Endothelial cell of umbilical vein (primary cell): ENCODE results near the gene ZNF202. TPM values are rescaled to one million over a fixed set of nuclear protein-coding genes. Genes with fewer than 3 reads are reported as not detected.

Experiments
- BruUV-seq: library from RNA; stranded (reverse); fragments of 400-500 nt; replicated peaks from 2 replicates; lab custom pipeline; 2021; lab: Mats Ljungman, UMichigan
- CTCF ChIA-PET: fragments of 300-600, 350-600 bp; sonication (Branson Sonifier 250); formaldehyde crosslinking; loops from one replicate; lab custom pipeline; 2021; ENCODE audit warnings: antibody characterized with exemption, inconsistent platforms; lab: Charles Lee
- POLR2A ChIA-PET: fragments of 300-600, 350-600 bp; sonication (Branson Sonifier 250); formaldehyde crosslinking; loops from one replicate; lab custom pipeline; 2021; ENCODE audit warnings: antibody characterized with exemption, inconsistent platforms; lab: Charles Lee
- DNase-seq: peaks from one replicate; pipeline ENCODE4 v3.0.0-alpha.2; 2011; ENCODE audit warnings: low read depth, low spot score
- FAIRE-seq: peaks from 2 replicates; lab custom pipeline; 2011; peaks lifted over from hg19 to GRCh38; lab: Jason Lieb, UNC
- H2AFZ ChIP-seq: 2 replicates; pipeline ENCODE4 v1.6.0; 2012; ENCODE audit warnings: low read depth, low read length, control low read depth, inconsistent platforms
- H3K27ac ChIP-seq: 2 replicates; pipeline ENCODE4 v1.5.1; 2011; ENCODE audit warnings: low read depth, mild to moderate bottlenecking, control low read depth, low read length, moderate library complexity; ENCODE audit not compliant: insufficient read depth
- H3K27me3 ChIP-seq, 2 experiments: 2 replicates each; pipeline versions ENCODE4 v1.6.0 to v1.6.1; 2011; ENCODE audit warnings: low read length in 2 of 2, mixed read lengths in 1 of 2; ENCODE audit not compliant: control insufficient read depth in 2 of 2, insufficient read depth in 2 of 2
- H3K36me3 ChIP-seq, 2 experiments: 2 replicates in 1 of 2; 3 replicates in 1 of 2; pipeline ENCODE4 v1.5.1; 2011; ENCODE audit warnings: low read length in 2 of 2, mild to moderate bottlenecking in 1 of 2, moderate library complexity in 1 of 2; ENCODE audit not compliant: control insufficient read depth in 2 of 2, insufficient read depth in 2 of 2; ENCODE audit errors: extremely low read depth in 1 of 2
- H3K4me1 ChIP-seq: 3 replicates; pipeline ENCODE4 v1.5.1; 2011; ENCODE audit warnings: mild to moderate bottlenecking, low read length; ENCODE audit not compliant: control insufficient read depth, insufficient read depth; ENCODE audit errors: extremely low read depth
- H3K4me2 ChIP-seq: 2 replicates; pipeline ENCODE4 v1.6.1; 2011; ENCODE audit warnings: low read length, control low read depth, mixed read lengths; ENCODE audit not compliant: insufficient read depth
- H3K4me3 ChIP-seq, 3 experiments: fragments of 200-600 bp in 1 of 3; sonication (generic), shearing (Covaris generic) in 1 of 3; replicated peaks in 1 of 3; 2 replicates each; pipeline ENCODE4 v1.5.1; 2011 to 2016; ENCODE audit warnings: control low read depth in 3 of 3, low read length in 3 of 3, mild to moderate bottlenecking in 2 of 3, inconsistent platforms in 1 of 3, low read depth in 1 of 3, moderate library complexity in 1 of 3; ENCODE audit not compliant: insufficient read depth in 1 of 3
- H3K79me2 ChIP-seq: 2 replicates; pipeline ENCODE4 v1.6.0; 2012; ENCODE audit warnings: low read length, inconsistent platforms; ENCODE audit not compliant: control insufficient read depth, insufficient read depth
- H3K9ac ChIP-seq: replicated peaks from 2 replicates; pipeline ENCODE3; 2011; ENCODE audit warnings: low read length, control low read depth; ENCODE audit not compliant: insufficient read depth; ENCODE audit errors: extremely low read depth
- H3K9me1 ChIP-seq: replicated peaks from 3 replicates; pipeline ENCODE4 v1.6.0; 2011; ENCODE audit warnings: mild to moderate bottlenecking, low read length; ENCODE audit not compliant: control insufficient read depth, insufficient read depth; ENCODE audit errors: extremely low read depth
- H3K9me3 ChIP-seq: replicated peaks from 2 replicates; pipeline ENCODE4 v1.5.1; 2012; ENCODE audit warnings: low read length, inconsistent platforms; ENCODE audit not compliant: control insufficient read depth, insufficient read depth
- H4K20me1 ChIP-seq: replicated peaks from 2 replicates; pipeline ENCODE3; 2011; ENCODE audit warnings: mild to moderate bottlenecking, low read length; ENCODE audit not compliant: control insufficient read depth, insufficient read depth; ENCODE audit errors: extremely low read depth
- CTCF ChIP-seq, 2 donors: IDR thresholded peaks; 1 replicate in 1 of 2; 2 replicates in 1 of 2; pipeline ENCODE4 v1.5.1; 2011; ENCODE audit warnings: low read length in 2 of 2, mild to moderate bottlenecking in 2 of 2, moderate library complexity in 2 of 2, control low read depth in 1 of 2, inconsistent platforms in 1 of 2, low read depth in 1 of 2; ENCODE audit not compliant: insufficient read depth in 1 of 2; ENCODE audit errors: extremely low read depth in 1 of 2
- EZH2 ChIP-seq: IDR thresholded peaks from 2 replicates; pipeline ENCODE4 v1.6.1; 2012; ENCODE audit warnings: borderline replicate concordance, low read depth, mild to moderate bottlenecking, moderate library complexity, low read length, inconsistent platforms; ENCODE audit not compliant: severe bottlenecking
- FOS ChIP-seq: IDR thresholded peaks from 2 replicates; pipeline ENCODE4 v1.6.1; 2011; ENCODE audit warnings: mild to moderate bottlenecking, low read length, moderate library complexity, borderline replicate concordance; ENCODE audit not compliant: insufficient read depth
- GATA2 ChIP-seq: IDR thresholded peaks from 2 replicates; pipeline ENCODE4 v1.7.0; 2011; ENCODE audit warnings: low read depth, mild to moderate bottlenecking, moderate library complexity, mixed read lengths, low read length; ENCODE audit not compliant: insufficient read length, insufficient read depth
- JUN ChIP-seq: IDR thresholded peaks from 2 replicates; pipeline ENCODE4 v1.6.1; 2011; ENCODE audit warnings: borderline replicate concordance, low read depth; ENCODE audit not compliant: insufficient read length, insufficient read depth
- MYC ChIP-seq: IDR thresholded peaks from one replicate; pipeline ENCODE4 v1.6.1; 2011; ENCODE audit warnings: mild to moderate bottlenecking, low read depth, low read length
- POLR2A ChIP-seq: IDR thresholded peaks from 2 replicates; pipeline ENCODE4 v1.6.1; 2012; ENCODE audit warnings: low read depth, mild to moderate bottlenecking, control low read depth, low read length
- POLR2AphosphoS5 ChIP-seq: IDR thresholded peaks from 2 replicates; pipeline ENCODE4 v1.6.1; 2012; ENCODE audit warnings: low read depth, mild to moderate bottlenecking, control low read depth, low read length, moderate library complexity; ENCODE audit not compliant: insufficient read depth
- dilution Hi-C: fragments of 300-500 bp; cut with MboI; formaldehyde crosslinking; loops from one replicate; pipeline ENCODE4 v1.15.0; 2019; ENCODE audit warnings: low sequenced_read_pairs; ENCODE audit not compliant: extremely low pct_ligation_motif_present
- intact Hi-C: fragments of 100-400 bp; cut with micrococcal nuclease; formaldehyde crosslinking; loops from one replicate; pipeline ENCODE4 v1.10.0; 2022
- polyA plus RNA-seq, 4 experiments: library from polyadenylated mRNA; depleted of rRNA in 3 of 4; stranded (reverse) in 3 of 4; unstranded in 1 of 4; fragments of >200 nt; gene quantifications; 2 replicates each; pipeline versions ENCODE4 v1.2.1 to v1.2.3, GENCODE V29; 2011 to 2012; ENCODE audit warnings: missing spikeins in 1 of 4
- total RNA-seq: library from RNA; stranded (reverse); gene quantifications from 2 replicates; pipeline ENCODE4 v1.2.3, GENCODE V29; 2021
- TF ChIP-seq, protein P1 (sequence below): IDR thresholded peaks from 2 replicates; pipeline ENCODE4 v1.6.1; 2011; ENCODE audit not compliant: insufficient read depth, insufficient read length

The ZNF202 gene
- total and polyA plus RNA-seq, 2 donors (not counting 3 experiments of a cell fraction or from before 2014, with no cell fraction given): 6.5 to 12.3 TPM

DNA sequence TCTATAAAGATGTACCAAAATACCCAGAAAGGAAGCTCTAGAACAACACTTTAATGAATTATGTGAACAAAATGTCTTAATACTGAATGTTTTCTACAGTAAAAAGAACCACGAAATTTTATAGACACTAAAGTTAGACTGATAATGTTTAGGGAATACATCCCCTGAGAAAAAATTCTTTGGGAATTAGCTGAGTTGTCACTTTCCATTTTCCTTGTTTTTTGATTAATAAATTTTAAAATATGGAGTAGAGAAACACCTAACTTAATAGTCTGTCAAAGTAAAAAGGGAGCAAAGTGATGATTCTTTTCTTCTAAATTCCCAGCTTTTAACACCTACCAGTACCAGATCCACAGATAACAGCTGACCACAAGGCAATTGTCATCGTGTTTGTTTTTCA, 64.0 kb downstream of the ZNF202 start:
- no peak for DNase-seq
- intact Hi-C loops: no loop called here
- TF ChIP-seq CTCF (IDR thresholded peaks at IDR 0.05; ENCODE audit: extremely low read depth in 1 of 2, insufficient read depth in 1 of 2, low read depth in 1 of 2, low read length in 2 of 2): no peak
- no peak for TF ChIP-seq EZH2
- no peak for TF ChIP-seq JUN
- TF ChIP-seq MYC: no peak
- no peak for TF ChIP-seq FOS
- no peak for TF ChIP-seq POLR2A
- TF ChIP-seq POLR2AphosphoS5: no peak
- no peak for TF ChIP-seq GATA2
- TF ChIP-seq, protein P1, sequence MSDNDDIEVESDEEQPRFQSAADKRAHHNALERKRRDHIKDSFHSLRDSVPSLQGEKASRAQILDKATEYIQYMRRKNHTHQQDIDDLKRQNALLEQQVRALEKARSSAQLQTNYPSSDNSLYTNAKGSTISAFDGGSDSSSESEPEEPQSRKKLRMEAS: no peak
- no peaks in the 10 kb centered on the region for H4K20me1 ChIP-seq
- no peaks in the 10 kb centered on the region for H3K9me3 ChIP-seq
- dilution Hi-C loops: no loop called here
- H3K9me1 ChIP-seq: no peaks in the 10 kb centered on the region
- no peaks in the 10 kb centered on the region for H3K36me3 ChIP-seq
- no peak overlapping the region for H2AFZ ChIP-seq
- ChIA-PET POLR2A (no interaction called here), CTCF (interaction anchor here (0.7 to 2.1 kb wide), 2 partner anchors 25 to 34 kb away, joined by 3 to 6 read pairs; no protein-coding TSS in a partner anchor)
- no peaks in the 10 kb centered on the region for H3K27me3 ChIP-seq
- H3K4me3 ChIP-seq: no peak overlapping the region
- H3K79me2 ChIP-seq: no peaks in the 10 kb centered on the region
- no peak overlapping the region for H3K27ac ChIP-seq
- H3K4me2 ChIP-seq: no peak overlapping the region
- BruUV-seq: no TSS peak
- no peak for FAIRE-seq
- no peak overlapping the region for H3K9ac ChIP-seq
- no peaks in the 10 kb centered on the region for H3K4me1 ChIP-seq
